HepG2 (cell line): ENCODE measurements around the gene CKAP2L. TPM values are rescaled to one million over a fixed set of nuclear protein-coding genes. Genes with fewer than 3 reads are reported as not detected.

ENCODE experiments used
- ATAC-seq: fragments of 200-7000 bp; cut with Tn5 transposase; 3 replicates; pipeline ENCODE4 v1.9.1; 2020; ENCODE audit warnings: mild to moderate bottlenecking, moderate library complexity
- BruUV-seq: library from RNA; stranded (reverse); fragments of 400-500 nt; replicated peaks from 2 replicates; lab custom pipeline; 2021; lab: Mats Ljungman, UMichigan
- CTCF ChIA-PET: fragments of 300-600 bp; formaldehyde crosslinking; extraction: SDS; loops from one replicate; lab custom pipeline; 2021; ENCODE audit warnings: low total read pairs, inconsistent platforms, low intra/inter-chr PET ratio; lab: Yijun Ruan, JAX
- POLR2A ChIA-PET: fragments of 350-600 bp; sonication (Branson Sonifier 250); formaldehyde crosslinking; loops from one replicate; lab custom pipeline; 2020; ENCODE audit warnings: antibody characterized with exemption, inconsistent platforms; lab: Yijun Ruan, JAX
- DNase-seq: peaks from one replicate; pipeline ENCODE4 v3.0.0-alpha.2; 2015; ENCODE audit warnings: low spot score
- FAIRE-seq: peaks from 3 replicates; lab custom pipeline; 2011; peaks lifted over from hg19 to GRCh38; lab: Jason Lieb, UNC
- H2AFZ ChIP-seq: one replicate; pipeline ENCODE4 v1.6.1; 2011; ENCODE audit warnings: low read length, inconsistent platforms
- H3K27ac ChIP-seq: fragments of 300-600 bp; 3 replicates; pipeline ENCODE4 v1.8.0; 2011; ENCODE audit warnings: mixed run types, mild to moderate bottlenecking, mixed read lengths, low read length, inconsistent platforms; ENCODE audit not compliant: insufficient read depth; ENCODE audit errors: extremely low read length
- H3K27me3 ChIP-seq, 2 experiments: fragments of 200-600 bp in 1 of 2; 2 replicates in 1 of 2; 3 replicates in 1 of 2; pipeline versions ENCODE4 v1.6.0 to v1.8.0; 2011; ENCODE audit warnings: low read length in 2 of 2, mild to moderate bottlenecking in 2 of 2, moderate library complexity in 2 of 2, inconsistent platforms in 1 of 2; ENCODE audit not compliant: insufficient read depth in 2 of 2, control insufficient read depth in 1 of 2
- H3K36me3 ChIP-seq, 2 experiments: fragments of 200-600 bp in 1 of 2; replicated peaks in 1 of 2; 2 replicates in 1 of 2; 3 replicates in 1 of 2; pipeline versions ENCODE4 v1.5.1 to v1.8.0; 2011; ENCODE audit warnings: low read length in 2 of 2, inconsistent platforms in 1 of 2; ENCODE audit not compliant: insufficient read depth in 2 of 2, control insufficient read depth in 1 of 2
- H3K4me1 ChIP-seq: 2 replicates; pipeline ENCODE4 v1.5.1; 2012; ENCODE audit warnings: low read length, inconsistent platforms; ENCODE audit not compliant: insufficient read depth
- H3K4me2 ChIP-seq: 2 replicates; pipeline ENCODE4 v1.6.0; 2011; ENCODE audit warnings: low read depth, low read length, inconsistent platforms
- H3K4me3 ChIP-seq, 3 experiments: fragments of 200-600 bp in 1 of 3; sonication (generic), shearing (Covaris generic) in 1 of 3; replicated peaks in 1 of 3; 2 replicates each; pipeline ENCODE4 v1.5.1; 2011 to 2016; ENCODE audit warnings: low read length in 3 of 3, inconsistent platforms in 2 of 3, low read depth in 2 of 3, mild to moderate bottlenecking in 2 of 3, control low read depth in 1 of 3, mixed read lengths in 1 of 3; ENCODE audit not compliant: insufficient read depth in 1 of 3
- H3K79me2 ChIP-seq: one replicate; pipeline ENCODE4 v1.6.1; 2011; ENCODE audit warnings: low read length, inconsistent platforms; ENCODE audit not compliant: insufficient read depth
- H3K9ac ChIP-seq: 2 replicates; pipeline ENCODE4 v1.6.0; 2011; ENCODE audit warnings: mild to moderate bottlenecking, low read depth, low read length, inconsistent platforms; ENCODE audit not compliant: insufficient read depth
- H3K9me3 ChIP-seq: 2 replicates; pipeline ENCODE4 v1.5.1; 2012; ENCODE audit warnings: mild to moderate bottlenecking, low read length
- H4K20me1 ChIP-seq: 2 replicates; pipeline ENCODE4 v1.6.0; 2011; ENCODE audit warnings: inconsistent platforms, mild to moderate bottlenecking, low read length, moderate library complexity; ENCODE audit not compliant: insufficient read depth
- CHD4 ChIP-seq: fragments of 200-600 bp; sonication (generic); IDR thresholded peaks from 2 replicates; pipeline ENCODE4 v1.7.0; 2017; ENCODE audit warnings: mild to moderate bottlenecking, low read length, borderline replicate concordance
- FIP1L1 ChIP-seq: fragments of 200-400 bp; formaldehyde crosslinking; IDR thresholded peaks from 2 replicates; pipeline ENCODE4 v1.6.1; 2018; ENCODE audit warnings: low read depth, mild to moderate bottlenecking, low read length, moderate library complexity, borderline replicate concordance; ENCODE audit not compliant: insufficient read depth
- SOX5 ChIP-seq: IDR thresholded peaks from 2 replicates; pipeline ENCODE4 v1.6.1; 2016; ENCODE audit warnings: borderline replicate concordance
- TCF12 ChIP-seq, 2 experiments: fragments of 450-650 bp in 1 of 2; sonication (generic) in 1 of 2; formaldehyde crosslinking in 1 of 2; IDR thresholded peaks; 2 replicates each; pipeline versions ENCODE4 v1.6.1 to v1.8.0; 2017 to 2022; ENCODE audit warnings: antibody characterized with exemption in 1 of 2, mild to moderate bottlenecking in 1 of 2, missing genetic modification reagents in 1 of 2, moderate library complexity in 1 of 2
- ZBTB38 ChIP-seq: sonication (generic); formaldehyde crosslinking; IDR thresholded peaks from 2 replicates; pipeline ENCODE4 v1.5.1; 2020; ENCODE audit warnings: mild to moderate bottlenecking, missing genetic modification reagents
- WGBS: methylation state at CpG from one replicate; pipeline ENCODE4 v1.1.6; 2017; ENCODE audit warnings: low lambda C conversion rate; 5-methylcytosine and 5-hydroxymethylcytosine counted together
- in situ Hi-C: cut with HindIII; loops from 2 replicates; pipeline ENCODE4 v1.10.0; 2017; ENCODE audit warnings: low pct_unique_long_range_greater_than_20kb; ENCODE audit not compliant: extremely low pct_ligation_motif_present
- intact Hi-C: fragments of 100-400 bp; cut with micrococcal nuclease; formaldehyde crosslinking; loops from one replicate; pipeline ENCODE4 v1.10.0; 2022; ENCODE audit not compliant: unreplicated experiment
- polyA plus RNA-seq, 8 experiments: library from polyadenylated mRNA; depleted of rRNA in 3 of 8; stranded (reverse) in 7 of 8; unstranded in 1 of 8; fragments of >200 nt; fragmentation: Illumina TruSeq in 4 of 8; extraction: Trizol in 4 of 8; gene quantifications; 2 replicates each; pipeline versions ENCODE4 v1.2.1 to v1.2.3, GENCODE V29; 2011 to 2016; ENCODE audit warnings: low read depth in 4 of 8, missing spikeins in 1 of 8, mixed read lengths in 1 of 8; ENCODE audit not compliant: insufficient read depth in 1 of 8
- total RNA-seq, 5 experiments: library from RNA; depleted of rRNA; stranded (reverse); fragments of >200 nt; fragmentation: Illumina TruSeq; extraction: Trizol; gene quantifications; 2 replicates each; pipeline ENCODE4 v1.2.3, GENCODE V29; 2016; ENCODE audit warnings: low read depth in 1 of 5

Gene CKAP2L
- total and polyA plus RNA-seq, 2 of the 13 experiments (the other 11 are each of a cell fraction or from before 2014, with no cell fraction given), result 7.1 to 9.5 TPM

DNA sequence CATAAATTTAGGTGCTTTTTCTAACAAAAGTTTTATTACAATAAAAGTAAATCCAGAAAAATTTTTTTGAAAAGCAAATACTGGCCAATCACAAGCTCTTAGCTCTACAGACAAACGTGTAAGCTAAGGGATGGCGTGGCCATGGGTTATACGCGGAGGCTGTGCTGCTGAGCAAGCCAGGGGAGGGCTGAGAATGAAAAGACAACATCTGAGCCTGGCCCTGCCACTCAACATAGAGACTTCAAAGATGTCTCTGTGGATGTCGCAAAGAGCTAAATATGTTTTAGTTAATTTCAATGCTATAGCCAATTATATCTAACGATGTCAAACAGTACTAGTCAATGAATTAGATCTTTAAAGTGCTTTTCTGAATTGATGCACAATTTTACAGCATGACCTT, 76.9 kb downstream of the CKAP2L start:
- intact Hi-C loops, result no loop called here
- Histone ChIP-seq H3K9me3 (no peaks in the 10 kb centered on the region), H3K79me2 (no peaks in the 10 kb centered on the region), H2AFZ (no peak overlapping the region), H3K9ac (no peak overlapping the region), H3K27ac (no peak overlapping the region), H3K36me3 (no peaks in the 10 kb centered on the region), H3K4me3 (no peak overlapping the region), H3K4me2 (no peak overlapping the region), H4K20me1 (no peaks in the 10 kb centered on the region), H3K27me3 (peaks cover 0 to 8% of the 10 kb centered on the region in 2 experiments; a peak in 1 of 5 replicates), H3K4me1 (peaks cover 57% of the 10 kb centered on the region)
- no peak for TF ChIP-seq TCF12 (IDR thresholded peaks at IDR 0.05)
- TF ChIP-seq TCF12 (CRISPR knock-in tag; IDR thresholded peaks at IDR 0.05), result no peak
- no peak for TF ChIP-seq FIP1L1
- no peak for TF ChIP-seq SOX5 (CRISPR knock-in tag)
- TF ChIP-seq CHD4, result no peak
- TF ChIP-seq ZBTB38, result 0 out of 2 replicates have a peak, but pooled peaks have one; percentile 18
- 65% methylated on average over 6 of the region's 6 CpGs for WGBS
- no TSS peak for BruUV-seq
- FAIRE-seq (no peak), DNase-seq (no peak), ATAC-seq (no peak)
- CTCF ChIA-PET, result no interaction called here
- in situ Hi-C loops, result loop anchor here (5.0 kb wide), 1 partner anchor 60 kb away; no protein-coding TSS in a partner anchor
- POLR2A ChIA-PET, result interaction anchor here (1.0 kb wide), 1 partner anchor 42 kb away, joined by 3 read pairs; no protein-coding TSS in a partner anchor

Other genes with a start within 250 kb of the CKAP2L start
- 46.0 and 70.8 TPM in 2 replicates for gene POLR1B, start 222.1 kb downstream of the CKAP2L start, total RNA-seq (2016; rRNA removed; fragmentation: Illumina TruSeq; extraction: Trizol)
- gene POLR1B, start 222.1 kb downstream of the CKAP2L start, polyA plus RNA-seq (2011; rRNA removed), result 17.5 and 18.3 TPM in 2 replicates
- gene CHCHD5, start 180.0 kb downstream of the CKAP2L start, total RNA-seq (2016; rRNA removed; fragmentation: Illumina TruSeq; extraction: Trizol), result 22.8 and 23.9 TPM in 2 replicates
- 19.0 and 22.7 TPM in 2 replicates for gene CHCHD5, start 180.0 kb downstream of the CKAP2L start, polyA plus RNA-seq (2011; rRNA removed)
- gene SLC20A1, start 118.7 kb downstream of the CKAP2L start, total RNA-seq (2016; rRNA removed; fragmentation: Illumina TruSeq; extraction: Trizol), result 60.1 and 85.9 TPM in 2 replicates
- gene SLC20A1, start 118.7 kb downstream of the CKAP2L start, polyA plus RNA-seq (2011; rRNA removed), result 54.0 and 70.6 TPM in 2 replicates
- gene NT5DC4, start 43.6 kb downstream of the CKAP2L start, total RNA-seq (2016; rRNA removed; fragmentation: Illumina TruSeq; extraction: Trizol), result 2.4 and 4.2 TPM in 2 replicates
- gene NT5DC4, start 43.6 kb downstream of the CKAP2L start, polyA plus RNA-seq (2011; rRNA removed), result 0.04 and 0.07 TPM in 2 replicates
- not detected in 2 replicates for gene IL1A, start 19.9 kb upstream of the CKAP2L start, total RNA-seq (2016; rRNA removed; fragmentation: Illumina TruSeq; extraction: Trizol)
- not detected in 2 replicates for gene IL1A, start 19.9 kb upstream of the CKAP2L start, polyA plus RNA-seq (2011; rRNA removed)
- gene IL1B, start 72.2 kb upstream of the CKAP2L start, total RNA-seq (2016; rRNA removed; fragmentation: Illumina TruSeq; extraction: Trizol), result not detected in 2 replicates
- gene IL1B, start 72.2 kb upstream of the CKAP2L start, polyA plus RNA-seq (2011; rRNA removed), result 0.08 and 0.18 TPM in 2 replicates
- not detected in 2 replicates for gene IL37, start 146.6 kb upstream of the CKAP2L start, total RNA-seq (2016; rRNA removed; fragmentation: Illumina TruSeq; extraction: Trizol)
- 0.16 TPM in 1 of 2 replicates, not detected in the other for gene IL37, start 146.6 kb upstream of the CKAP2L start, polyA plus RNA-seq (2011; rRNA removed)
- not detected in 2 replicates for gene IL36G, start 213.4 kb upstream of the CKAP2L start, total RNA-seq (2016; rRNA removed; fragmentation: Illumina TruSeq; extraction: Trizol)
- gene IL36G, start 213.4 kb upstream of the CKAP2L start, polyA plus RNA-seq (2011; rRNA removed), result 0.14 TPM in 1 of 2 replicates, not detected in the other
- gene IL36A, start 240.8 kb upstream of the CKAP2L start, total RNA-seq (2016; rRNA removed; fragmentation: Illumina TruSeq; extraction: Trizol), result not detected in 2 replicates
- gene IL36A, start 240.8 kb upstream of the CKAP2L start, polyA plus RNA-seq (2011; rRNA removed), result not detected in 2 replicates